Measurements from ENCODE around the gene MYBPC3. TPM values are rescaled to one million over a fixed set of nuclear protein-coding genes. Genes with fewer than 3 reads are reported as not detected.

MYBPC3 gene
- total and polyA plus RNA-seq, 2 donors from 2014 or later, result 0.19 to 0.52 TPM

GRCh38 chr11:47359586-47359985, 7.1 kb upstream of the MYBPC3 start:
- Histone ChIP-seq H3K9ac (ENCODE audit: low read length in 3 of 3) (no peak overlapping the region), H3K27me3 (ENCODE audit: control insufficient read depth, insufficient read depth, low read length) (no peaks in the 10 kb centered on the region), H3K27ac (ENCODE audit: low read depth in 2 of 2, low read length in 2 of 2) (no peak overlapping the region), H3K4me3 (ENCODE audit: low read length in 3 of 3) (no peak overlapping the region), H3K4me1 (ENCODE audit: control insufficient read depth in 2 of 3, insufficient read depth in 2 of 3, low read depth in 1 of 3, low read length in 3 of 3) (peaks cover 0 to 5% (median 0%) of the 10 kb centered on the region in 3 donors), H3K36me3 (ENCODE audit: control insufficient read depth in 2 of 3, insufficient read depth in 3 of 3, low read length in 3 of 3) (no peaks in the 10 kb centered on the region), H3K9me3 (ENCODE audit: control insufficient read depth in 2 of 3, insufficient read depth in 1 of 3, low read length in 3 of 3) (no peaks in the 10 kb centered on the region)
- no peak for TF ChIP-seq CTCF (IDR thresholded peaks at IDR 0.05; ENCODE audit: borderline replicate concordance, extremely low read depth, insufficient read depth)
- intact Hi-C loops (cut with DNase I), result no loop called here
- FAIRE-seq (no peak), DNase-seq (no peak)

- Histone ChIP-seq H3K4me1 (ENCODE audit: control insufficient read depth in 2 of 3, insufficient read depth in 2 of 3, low read depth in 1 of 3, low read length in 3 of 3) (peaks cover 0 to 5% (median 0%) of the 10 kb centered on the region in 3 donors), H3K4me3 (ENCODE audit: low read length in 3 of 3) (no peak overlapping the region), H3K27me3 (ENCODE audit: control insufficient read depth, insufficient read depth, low read length) (no peaks in the 10 kb centered on the region), H3K36me3 (ENCODE audit: control insufficient read depth in 2 of 3, insufficient read depth in 3 of 3, low read length in 3 of 3) (no peaks in the 10 kb centered on the region), H3K9me3 (ENCODE audit: control insufficient read depth in 2 of 3, insufficient read depth in 1 of 3, low read length in 3 of 3) (no peaks in the 10 kb centered on the region), H3K27ac (ENCODE audit: low read depth in 2 of 2, low read length in 2 of 2) (no peak overlapping the region), H3K9ac (ENCODE audit: low read length in 3 of 3) (no peak overlapping the region)
- FAIRE-seq, result no peak
- intact Hi-C loops (cut with DNase I), result no loop called here
- no peak for TF ChIP-seq CTCF (IDR thresholded peaks at IDR 0.05; ENCODE audit: borderline replicate concordance, extremely low read depth, insufficient read depth)
- no peak for DNase-seq
Measured at GRCh38 chr11:47359162-47359561, 6.7 kb upstream of the MYBPC3 start.

- no peak for DNase-seq
- intact Hi-C loops (cut with DNase I), result no loop called here
- no peak for FAIRE-seq
- Histone ChIP-seq H3K27me3 (ENCODE audit: control insufficient read depth, insufficient read depth, low read length) (no peaks in the 10 kb centered on the region), H3K27ac (ENCODE audit: low read depth in 2 of 2, low read length in 2 of 2) (no peak overlapping the region), H3K9me3 (ENCODE audit: control insufficient read depth in 2 of 3, insufficient read depth in 1 of 3, low read length in 3 of 3) (no peaks in the 10 kb centered on the region), H3K4me1 (ENCODE audit: control insufficient read depth in 2 of 3, insufficient read depth in 2 of 3, low read depth in 1 of 3, low read length in 3 of 3) (peaks cover 0 to 5% (median 0%) of the 10 kb centered on the region in 3 donors), H3K36me3 (ENCODE audit: control insufficient read depth in 2 of 3, insufficient read depth in 3 of 3, low read length in 3 of 3) (no peaks in the 10 kb centered on the region), H3K4me3 (ENCODE audit: low read length in 3 of 3) (no peak overlapping the region), H3K9ac (ENCODE audit: low read length in 3 of 3) (no peak overlapping the region)
- TF ChIP-seq CTCF (IDR thresholded peaks at IDR 0.05; ENCODE audit: borderline replicate concordance, extremely low read depth, insufficient read depth), result no peak
Measured at GRCh38 chr11:47358731-47359051, 6.2 kb upstream of the MYBPC3 start.
